T-helper 2 cell treated with Interferon-gamma antibody and Interleukin-4, amounts not matched to agents 5 μg/mL and 100 μg/mL, for 36 hours (primary cell): Measurements from ENCODE around the gene IBA57.
"Not testable (repeated sequence)": the region's sequence is repeated elsewhere in the genome, so short reads cannot be mapped to it uniquely, and the experiment has no call there.

Experiments used
- DNase-seq: peaks from one replicate; pipeline ENCODE4 v3.0.0; 2021; ENCODE audit warnings: low spot score
- H3K27ac Mint-ChIP-seq: one replicate; pipeline ENCODE4 v1.8.0; 2021; ENCODE audit warnings: mild to moderate bottlenecking, mixed read lengths
- H3K27me3 Mint-ChIP-seq: one replicate; pipeline ENCODE4 v1.8.0; 2021; ENCODE audit warnings: low read depth, mixed read lengths
- H3K36me3 Mint-ChIP-seq: one replicate; pipeline ENCODE4 v1.8.0; 2021; ENCODE audit warnings: low read depth, mixed read lengths
- H3K4me1 Mint-ChIP-seq: one replicate; pipeline ENCODE4 v1.8.0; 2021; ENCODE audit warnings: low read depth, mixed read lengths
- H3K4me3 Mint-ChIP-seq: one replicate; pipeline ENCODE4 v1.8.0; 2022; ENCODE audit warnings: mild to moderate bottlenecking, moderate library complexity, mixed read lengths
- H3K9me3 Mint-ChIP-seq: one replicate; pipeline ENCODE4 v1.8.0; 2021; ENCODE audit warnings: mixed read lengths

The IBA57 gene

GRCh38 chr1:228166170-228166936, 749 bp downstream of the IBA57 start:
- no peaks in the 10 kb centered on the region for H3K9me3 Mint-ChIP-seq
- peak overlapping the region; percentile 79 for H3K4me3 Mint-ChIP-seq
- DNase-seq = peak; percentile 59
- peak overlapping the region; percentile 93 for H3K27ac Mint-ChIP-seq
- no peaks in the 10 kb centered on the region for H3K27me3 Mint-ChIP-seq
- no peaks in the 10 kb centered on the region for H3K36me3 Mint-ChIP-seq
- peaks cover 28% of the 10 kb centered on the region for H3K4me1 Mint-ChIP-seq

DNA sequence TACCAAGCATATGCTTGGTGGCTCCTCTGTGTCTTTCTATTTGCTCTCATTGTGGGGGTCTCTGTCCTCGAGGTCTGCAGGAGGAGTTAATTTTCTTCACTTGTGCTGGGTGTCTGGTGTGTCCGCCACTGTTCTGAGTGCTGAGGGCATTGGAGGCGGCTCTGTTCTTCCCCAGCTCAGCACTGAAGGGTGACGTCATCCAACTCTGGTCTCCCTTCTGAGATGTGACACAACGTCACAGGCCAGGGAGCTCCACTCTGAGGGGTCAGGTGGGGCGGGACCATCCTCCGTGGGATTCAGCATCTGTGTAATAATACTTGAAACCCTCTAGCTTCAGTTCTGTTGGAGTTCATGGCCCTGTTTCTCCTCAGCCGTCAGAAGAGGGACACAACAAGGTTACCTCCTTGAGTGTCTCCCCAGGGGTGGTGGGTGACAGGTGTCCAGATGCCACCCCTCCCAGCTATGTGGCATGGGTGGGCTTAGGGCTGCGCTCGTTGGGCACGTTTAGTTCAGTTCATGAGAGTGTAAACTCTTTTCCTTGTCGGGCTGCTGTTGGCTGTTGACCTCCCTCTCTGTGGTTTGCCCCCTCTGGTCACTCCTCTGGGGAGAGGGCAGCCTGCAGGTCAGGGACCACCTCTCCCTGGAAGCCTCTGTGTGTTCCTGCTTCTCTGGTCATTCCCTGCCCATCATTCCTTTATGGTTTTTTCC, 3.1 kb downstream of the IBA57 start:
- peaks cover 28% of the 10 kb centered on the region for H3K4me1 Mint-ChIP-seq
- H3K36me3 Mint-ChIP-seq = no peaks in the 10 kb centered on the region
- no peak overlapping the region for H3K4me3 Mint-ChIP-seq
- no peaks in the 10 kb centered on the region for H3K27me3 Mint-ChIP-seq
- DNase-seq = no peak
- no peak overlapping the region for H3K27ac Mint-ChIP-seq
- no peaks in the 10 kb centered on the region for H3K9me3 Mint-ChIP-seq

- peaks cover 25% of the 10 kb centered on the region for H3K4me1 Mint-ChIP-seq
- H3K27me3 Mint-ChIP-seq = no peaks in the 10 kb centered on the region
- H3K27ac Mint-ChIP-seq = no peak overlapping the region
- no peaks in the 10 kb centered on the region for H3K36me3 Mint-ChIP-seq
- no peaks in the 10 kb centered on the region for H3K9me3 Mint-ChIP-seq
- H3K4me3 Mint-ChIP-seq = no peak overlapping the region
- no peak for DNase-seq
Measured at GRCh38 chr1:228169345-228169744, 3.7 kb downstream of the IBA57 start.

- DNase-seq = no peak
- Mint-ChIP-seq H3K27me3 (no peaks in the 10 kb centered on the region), H3K36me3 (no peaks in the 10 kb centered on the region), H3K4me3 (no peak overlapping the region), H3K9me3 (no peaks in the 10 kb centered on the region), H3K4me1 (peaks cover 16% of the 10 kb centered on the region), H3K27ac (no peak overlapping the region)
Measured at GRCh38 chr1:228170666-228171065, 5.1 kb downstream of the IBA57 start.

DNA sequence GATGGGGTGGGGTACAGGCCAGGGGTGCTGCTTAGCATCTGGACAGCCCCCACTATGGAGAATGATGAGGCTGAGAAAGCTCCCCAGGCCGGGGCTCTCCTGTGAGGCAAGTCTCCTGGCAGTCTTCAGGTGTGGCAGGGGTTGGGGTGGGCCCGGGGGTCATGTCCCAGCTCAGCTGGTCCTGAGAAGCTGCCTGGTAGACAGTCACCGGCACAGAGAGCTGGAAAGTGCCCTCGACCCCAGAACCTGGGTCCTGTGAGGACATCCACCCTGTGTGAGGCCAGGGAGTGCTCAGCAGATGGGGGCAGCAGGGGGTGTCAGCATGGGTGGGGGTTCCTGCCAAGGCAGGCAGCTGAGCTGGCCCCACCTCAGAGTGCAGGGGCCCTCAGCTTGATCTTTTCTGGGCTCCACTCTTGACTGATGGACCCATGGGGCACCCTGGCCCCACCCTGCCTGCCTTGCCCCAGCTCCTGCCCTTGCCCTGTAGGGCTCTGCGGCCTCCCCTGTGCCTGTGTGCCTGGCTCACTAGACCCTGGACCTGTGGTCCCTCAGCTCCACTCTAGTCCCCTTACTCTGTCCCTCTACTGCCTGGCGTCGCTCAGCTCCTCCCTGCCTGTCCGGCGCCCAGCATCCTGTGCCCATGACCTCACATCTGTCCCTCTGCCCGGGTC, 5.8 kb downstream of the IBA57 start:
- H3K36me3 Mint-ChIP-seq = no peaks in the 10 kb centered on the region
- H3K4me1 Mint-ChIP-seq = peaks cover 16% of the 10 kb centered on the region
- no peak for DNase-seq
- no peaks in the 10 kb centered on the region for H3K9me3 Mint-ChIP-seq
- H3K27ac Mint-ChIP-seq = no peak overlapping the region
- H3K4me3 Mint-ChIP-seq = no peak overlapping the region
- no peaks in the 10 kb centered on the region for H3K27me3 Mint-ChIP-seq

GRCh38 chr1:228172591-228173527, 7.3 kb downstream of the IBA57 start:
- no peaks in the 10 kb centered on the region for H3K27me3 Mint-ChIP-seq
- DNase-seq = no peak
- H3K36me3 Mint-ChIP-seq = no peaks in the 10 kb centered on the region
- H3K4me1 Mint-ChIP-seq = peaks cover 7% of the 10 kb centered on the region
- no peaks in the 10 kb centered on the region for H3K9me3 Mint-ChIP-seq
- no peak overlapping the region for H3K4me3 Mint-ChIP-seq
- no peak overlapping the region for H3K27ac Mint-ChIP-seq

DNA sequence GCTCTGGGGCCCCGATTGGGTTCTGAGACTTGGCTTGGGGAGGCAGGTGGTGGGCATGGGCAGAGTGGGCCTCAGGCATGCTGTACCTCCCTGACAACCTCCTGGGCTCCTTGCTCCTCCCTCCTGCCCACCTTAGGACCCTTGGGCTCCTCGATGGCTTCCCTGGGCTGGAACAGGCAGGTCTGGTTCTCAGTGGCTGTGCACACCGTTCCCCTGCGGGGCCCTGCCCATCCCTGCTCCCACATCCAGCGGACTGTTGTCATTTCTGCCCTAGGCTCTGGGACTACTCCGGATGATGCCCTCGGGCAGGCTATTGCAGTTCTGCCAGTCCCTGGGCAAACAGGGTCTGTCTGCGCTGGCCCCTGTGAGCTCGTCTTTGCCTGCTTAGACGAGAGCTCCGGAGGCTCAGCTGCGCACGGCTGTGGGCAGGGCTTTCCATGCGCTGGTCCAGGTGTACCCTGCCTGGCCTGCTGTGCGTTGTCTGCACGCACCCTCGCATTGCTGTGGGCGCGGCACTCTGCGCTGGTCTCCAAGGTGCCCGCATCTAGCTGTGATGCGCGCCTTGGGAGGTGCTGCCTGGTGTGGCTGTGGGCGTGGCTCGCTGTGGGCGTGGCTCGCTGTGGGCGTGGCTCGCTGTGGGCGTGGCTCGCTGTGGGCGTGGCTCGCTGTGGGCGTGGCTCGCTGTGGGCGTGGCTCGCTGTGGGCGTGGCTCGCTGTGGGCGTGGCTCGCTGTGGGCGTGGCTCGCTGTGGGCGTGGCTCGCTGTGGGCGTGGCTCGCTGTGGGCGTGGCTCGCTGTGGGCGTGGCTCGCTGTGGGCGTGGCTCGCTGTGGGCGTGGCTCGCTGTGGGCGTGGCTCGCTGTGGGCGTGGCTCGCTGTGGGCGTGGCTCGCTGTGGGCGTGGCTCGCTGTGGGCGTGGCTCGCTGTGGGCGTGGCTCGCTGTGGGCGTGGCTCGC, 8.2 kb downstream of the IBA57 start:
- H3K27me3 Mint-ChIP-seq, H3K4me1 Mint-ChIP-seq, DNase-seq, H3K27ac Mint-ChIP-seq, H3K4me3 Mint-ChIP-seq, H3K36me3 Mint-ChIP-seq, H3K9me3 Mint-ChIP-seq: not testable (repeated sequence)

DNA sequence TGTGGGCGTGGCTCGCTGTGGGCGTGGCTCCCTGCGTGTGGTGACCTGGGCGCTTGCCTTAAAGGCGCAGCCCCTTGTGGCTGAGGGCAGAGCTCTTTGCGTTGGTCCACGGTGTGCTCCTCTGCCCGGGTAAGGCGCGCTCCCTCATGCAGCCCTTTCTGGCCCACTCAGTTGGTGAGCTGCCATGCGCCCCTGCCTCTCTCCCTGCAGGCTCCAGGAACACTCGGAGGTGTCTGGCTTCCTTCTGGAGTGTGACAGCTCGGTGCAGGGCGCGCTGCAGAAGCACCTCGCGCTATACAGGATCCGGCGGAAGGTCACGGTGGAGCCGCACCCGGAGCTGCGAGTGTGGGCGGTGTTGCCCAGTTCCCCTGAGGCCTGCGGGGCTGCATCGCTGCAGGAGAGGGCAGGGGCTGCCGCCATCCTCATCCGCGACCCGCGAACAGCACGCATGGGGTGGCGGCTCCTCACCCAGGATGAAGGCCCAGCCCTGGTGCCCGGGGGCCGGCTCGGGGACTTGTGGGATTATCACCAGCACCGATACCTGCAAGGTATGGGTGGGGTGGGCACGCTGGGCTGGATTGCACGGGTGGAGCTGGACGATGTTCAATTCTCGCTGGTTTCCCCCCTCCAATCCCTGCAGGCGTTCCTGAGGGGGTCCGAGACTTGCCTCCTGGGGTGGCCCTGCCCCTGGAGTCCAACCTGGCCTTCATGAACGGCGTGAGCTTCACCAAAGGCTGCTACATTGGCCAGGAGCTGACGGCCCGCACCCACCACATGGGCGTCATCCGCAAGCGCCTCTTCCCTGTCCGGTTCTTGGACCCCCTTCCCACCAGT, 9.1 kb downstream of the IBA57 start:
- H3K27me3 Mint-ChIP-seq = no peaks in the 10 kb centered on the region
- H3K36me3 Mint-ChIP-seq = no peaks in the 10 kb centered on the region
- H3K9me3 Mint-ChIP-seq = no peaks in the 10 kb centered on the region
- DNase-seq = no peak
- H3K4me3 Mint-ChIP-seq = no peak overlapping the region
- peaks cover under 1% of the 10 kb centered on the region for H3K4me1 Mint-ChIP-seq
- H3K27ac Mint-ChIP-seq = no peak overlapping the region

DNA sequence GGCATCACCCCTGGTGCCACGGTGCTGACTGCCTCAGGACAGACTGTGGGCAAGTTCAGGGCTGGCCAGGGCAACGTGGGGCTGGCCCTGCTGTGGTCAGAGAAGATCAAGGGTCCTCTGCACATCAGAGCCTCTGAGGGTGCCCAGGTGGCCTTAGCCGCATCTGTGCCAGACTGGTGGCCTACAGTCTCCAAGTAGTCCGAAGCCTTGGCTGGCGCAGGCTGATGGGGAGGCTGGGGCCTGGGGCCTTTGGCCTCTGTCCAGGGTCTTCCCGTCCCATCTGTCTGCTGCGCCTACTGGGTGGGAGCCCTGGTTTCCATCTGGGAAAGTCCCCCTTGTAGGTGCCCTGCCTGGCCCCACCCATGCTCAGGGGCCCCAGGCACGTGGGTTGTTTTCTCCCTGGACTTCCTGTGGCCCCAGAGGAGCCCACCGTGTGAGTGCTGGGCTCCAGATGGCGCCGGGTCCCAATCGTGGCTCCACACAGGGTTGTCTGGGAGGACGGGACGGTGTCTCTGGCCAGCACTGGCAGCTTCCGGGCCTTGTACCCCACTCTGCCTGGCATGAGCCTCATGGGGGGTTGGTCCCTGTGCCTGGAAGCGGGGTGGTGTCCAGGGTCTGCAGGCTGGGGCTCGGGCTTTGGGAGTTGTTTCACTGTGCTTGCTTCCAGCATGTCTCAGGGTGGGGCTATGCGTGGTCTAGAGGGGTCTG, 9.9 kb downstream of the IBA57 start:
- H3K4me3 Mint-ChIP-seq = no peak overlapping the region
- no peaks in the 10 kb centered on the region for H3K9me3 Mint-ChIP-seq
- no peak overlapping the region for H3K27ac Mint-ChIP-seq
- DNase-seq = no peak
- H3K27me3 Mint-ChIP-seq = no peaks in the 10 kb centered on the region
- H3K4me1 Mint-ChIP-seq = peaks cover 2% of the 10 kb centered on the region
- H3K36me3 Mint-ChIP-seq = no peaks in the 10 kb centered on the region

- no peaks in the 10 kb centered on the region for H3K27me3 Mint-ChIP-seq
Measured at GRCh38 chr1:228176024-228176395, 10.4 kb downstream of the IBA57 start.

DNA sequence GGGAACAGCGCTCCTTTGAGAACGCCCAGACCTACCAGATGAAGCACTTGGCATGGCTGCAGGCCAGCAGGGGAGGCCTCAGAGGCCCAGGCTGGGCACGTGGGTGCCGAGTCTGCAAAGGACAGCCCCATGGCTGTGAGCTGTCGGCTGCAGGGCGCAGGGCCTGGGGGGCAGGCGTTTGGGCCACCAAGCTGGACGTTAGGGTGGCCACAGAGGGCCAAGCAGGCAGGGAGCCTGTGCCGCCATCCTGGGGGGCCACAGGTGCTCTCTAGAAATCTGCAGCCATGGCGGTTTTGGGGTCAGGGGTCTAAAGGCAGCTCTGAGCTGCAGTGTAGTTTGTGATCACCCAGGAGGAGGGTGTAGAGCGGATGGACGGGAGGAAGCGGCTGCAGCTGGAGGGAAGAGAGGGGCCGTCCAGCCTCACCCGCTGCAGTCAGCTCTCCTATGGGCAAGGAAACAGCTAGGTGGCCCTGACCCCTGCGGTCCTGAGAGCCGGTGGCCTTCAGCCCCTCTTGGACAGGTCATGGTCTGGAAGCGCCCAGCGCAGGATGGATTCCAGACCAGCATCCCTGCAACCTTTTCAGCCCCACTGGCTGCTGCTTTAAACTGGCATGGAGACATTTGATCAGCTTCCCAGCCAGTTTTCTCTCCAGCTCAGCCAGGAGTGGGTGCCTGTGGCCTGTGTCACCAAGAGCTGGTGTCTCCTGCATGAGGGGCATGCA, 11.0 kb downstream of the IBA57 start:
- Mint-ChIP-seq H3K27me3 (no peaks in the 10 kb centered on the region), H3K9me3 (no peaks in the 10 kb centered on the region), H3K4me1 (peaks cover 2% of the 10 kb centered on the region), H3K4me3 (no peak overlapping the region), H3K36me3 (no peaks in the 10 kb centered on the region), H3K27ac (no peak overlapping the region)
- DNase-seq = no peak

More at GRCh38 chr1:228176024-228176395, 10.4 kb downstream of the IBA57 start:
- no peak overlapping the region for H3K4me3 Mint-ChIP-seq
- no peaks in the 10 kb centered on the region for H3K36me3 Mint-ChIP-seq
- no peak for DNase-seq
- H3K4me1 Mint-ChIP-seq = peaks cover 2% of the 10 kb centered on the region
- no peaks in the 10 kb centered on the region for H3K9me3 Mint-ChIP-seq
- no peak overlapping the region for H3K27ac Mint-ChIP-seq
